Activated CD8-positive, alpha-beta memory T cell treated with anti-CD3 and anti-CD28 coated beads, Interleukin-2, amount 50 U/mL, for 48 hours (primary cell): Measurements from ENCODE around the gene DEPDC7.
A peak's percentile ranks its signal among the peaks of the same experiment; 100 is the strongest.
"Not testable (repeated sequence)": the region's sequence is repeated elsewhere in the genome, so short reads cannot be mapped to it uniquely, and the experiment has no call there.

ENCODE experiments used
- DNase-seq: peaks from one replicate; pipeline ENCODE4 v3.0.0-alpha.2; 2020

The DEPDC7 gene

DNA sequence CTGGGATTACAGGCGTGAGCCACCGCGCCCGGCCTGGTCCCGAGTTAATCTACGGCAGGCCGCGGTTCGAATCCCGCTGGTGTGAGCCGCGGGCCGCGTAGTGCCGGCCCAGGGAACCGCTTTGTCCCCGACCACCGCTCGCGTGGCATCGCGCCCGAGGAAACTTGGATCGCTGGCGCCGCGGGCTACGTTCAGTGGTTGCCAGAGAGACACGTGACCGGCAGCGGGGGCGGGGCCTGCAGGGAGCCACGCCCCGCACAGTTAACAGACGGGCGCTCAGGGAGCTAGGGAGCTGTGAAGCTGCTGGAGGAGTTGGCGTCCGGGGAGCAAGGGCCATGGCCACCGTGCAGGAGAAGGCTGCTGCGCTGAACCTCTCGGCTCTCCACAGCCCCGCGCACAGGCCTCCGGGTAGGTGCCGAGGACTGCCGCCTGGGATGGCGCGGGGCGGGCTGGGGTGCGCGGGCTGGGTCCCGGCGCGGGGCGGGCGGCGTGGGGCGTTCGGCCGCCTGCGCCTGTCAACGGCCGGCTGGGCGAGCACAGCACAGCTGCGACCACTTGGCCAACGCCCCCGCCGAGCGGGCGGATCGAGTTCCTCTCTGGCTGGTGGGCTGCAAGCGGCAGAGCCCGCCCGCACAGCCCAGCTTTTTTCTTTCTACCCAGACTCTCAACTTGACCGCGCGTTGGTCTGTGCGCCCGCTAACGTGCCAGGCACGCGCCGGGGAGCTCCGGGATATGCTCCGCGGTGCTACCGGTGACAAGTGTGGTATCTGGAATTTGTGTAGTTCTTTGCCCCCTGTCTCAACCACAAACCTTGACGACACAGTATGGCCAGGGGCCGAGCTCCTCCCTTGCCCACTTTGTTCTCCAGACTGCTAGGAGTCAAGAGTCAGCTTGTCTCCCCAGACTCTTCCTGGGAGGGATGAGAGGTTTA is at the start of gene DEPDC7:
Gene DEPDC7, plus strand, starts transcription at position 258 of the 931 bp plus-strand sequence. Its CDS starts 78 bp downstream, at position 336.
- DNase-seq = peak; percentile 89

- no peak for DNase-seq
Observed at GRCh38 chr11:32968541-32968940, 47.1 kb upstream of the DEPDC7 start.

GRCh38 chr11:32972233-32972632 is 43.4 kb upstream of the DEPDC7 start:
- not testable (repeated sequence) for DNase-seq

- DNase-seq = no peak
Observed at GRCh38 chr11:32972781-32973180, 42.9 kb upstream of the DEPDC7 start.

DNA sequence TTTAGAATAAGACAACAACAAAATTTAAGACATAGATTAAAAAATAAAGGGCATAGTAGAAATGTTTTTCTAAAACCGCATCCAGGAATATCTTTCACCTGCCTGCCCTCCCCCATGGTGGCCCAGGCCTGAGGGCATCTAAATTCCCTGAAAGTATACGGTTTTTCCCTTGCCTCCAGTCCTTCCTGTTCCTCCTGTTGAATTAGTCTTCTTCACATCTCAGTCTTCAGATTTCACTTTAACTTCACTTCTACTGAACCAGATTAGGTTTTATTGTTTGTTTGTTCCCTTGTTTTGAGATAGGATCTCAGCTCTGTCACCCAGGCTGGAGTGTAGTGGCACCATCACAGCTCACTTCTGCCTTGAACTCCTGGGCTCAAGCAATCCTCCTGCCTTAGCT is 33.1 kb upstream of the DEPDC7 start:
- no peak for DNase-seq

DNA sequence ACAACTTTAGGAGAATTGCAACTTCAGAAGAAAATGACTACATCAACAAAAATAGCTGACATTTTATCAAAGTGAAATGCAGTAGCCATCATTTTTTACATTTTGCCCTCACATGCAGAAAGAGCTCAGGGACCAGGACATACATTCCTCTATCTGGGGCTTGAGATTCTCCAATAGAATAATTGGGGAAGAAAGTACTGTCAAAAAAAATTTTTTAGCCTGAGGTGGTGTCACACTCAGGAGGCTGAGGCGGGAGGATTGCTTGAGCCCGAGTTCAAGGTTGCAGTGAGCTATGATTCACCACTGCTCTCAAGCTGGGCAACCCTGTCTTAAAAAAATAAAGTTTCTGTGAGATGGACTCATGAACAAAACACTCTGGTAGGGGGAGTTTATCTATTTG is 32.2 kb upstream of the DEPDC7 start:
- DNase-seq = no peak

DNA sequence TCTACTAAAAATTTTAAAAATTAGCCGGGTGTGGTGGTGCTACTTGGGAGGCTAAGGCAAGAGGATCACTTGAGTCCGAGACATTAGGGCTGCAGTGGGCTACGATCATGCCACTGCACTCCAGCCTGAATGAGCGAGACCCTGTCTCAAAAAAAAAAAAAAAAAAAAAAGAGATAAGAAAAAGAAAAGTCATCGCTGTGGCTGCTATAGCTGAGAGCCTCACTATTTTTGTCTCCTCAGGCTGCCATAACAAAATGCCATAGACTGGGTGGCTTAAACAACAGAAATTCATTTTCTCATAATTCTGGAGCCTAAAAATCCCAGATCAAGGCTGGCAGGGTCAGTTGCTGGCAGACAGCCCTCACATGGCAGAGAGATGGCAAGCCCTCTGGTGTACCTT is 30.1 kb upstream of the DEPDC7 start:
- DNase-seq = no peak

DNA sequence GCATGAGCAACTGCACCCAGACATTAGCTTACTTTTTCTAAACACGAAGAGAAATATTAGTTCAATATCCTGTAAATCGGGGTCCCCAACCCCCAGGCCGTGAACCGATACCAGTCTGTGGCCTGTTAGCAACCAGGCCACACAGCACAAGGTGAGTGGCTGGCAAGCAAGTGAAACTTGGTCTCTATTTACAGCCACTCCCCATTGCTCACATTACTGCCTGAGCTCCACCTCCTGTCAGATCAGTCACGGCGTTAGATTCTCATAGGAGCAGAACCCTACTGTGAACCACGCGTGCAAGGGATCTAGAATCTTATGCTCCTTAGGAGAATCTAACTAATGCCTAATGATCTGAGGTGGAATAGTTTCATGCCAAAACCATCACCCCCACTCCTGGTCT is 27.8 kb upstream of the DEPDC7 start:
- no peak for DNase-seq

DNA sequence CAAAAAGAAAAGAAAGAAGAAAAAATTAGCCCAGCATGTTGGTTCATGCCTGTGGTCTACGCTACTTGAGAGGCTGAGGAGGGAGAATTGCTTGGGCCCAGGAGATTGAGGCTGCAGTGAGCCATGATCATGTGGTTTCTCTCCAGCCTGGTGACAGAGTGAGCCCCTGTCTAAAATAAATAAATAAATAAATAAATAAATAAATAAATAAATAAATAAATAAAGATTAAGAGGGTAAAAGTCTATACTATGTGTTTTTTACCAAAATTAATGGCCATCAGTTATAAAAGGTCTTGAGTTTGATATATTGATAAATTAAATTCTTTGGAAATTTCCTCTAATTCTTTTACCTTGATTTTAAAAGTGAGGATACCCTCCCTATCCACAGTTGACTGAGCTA is 25.2 kb upstream of the DEPDC7 start:
- DNase-seq = no peak

DNA sequence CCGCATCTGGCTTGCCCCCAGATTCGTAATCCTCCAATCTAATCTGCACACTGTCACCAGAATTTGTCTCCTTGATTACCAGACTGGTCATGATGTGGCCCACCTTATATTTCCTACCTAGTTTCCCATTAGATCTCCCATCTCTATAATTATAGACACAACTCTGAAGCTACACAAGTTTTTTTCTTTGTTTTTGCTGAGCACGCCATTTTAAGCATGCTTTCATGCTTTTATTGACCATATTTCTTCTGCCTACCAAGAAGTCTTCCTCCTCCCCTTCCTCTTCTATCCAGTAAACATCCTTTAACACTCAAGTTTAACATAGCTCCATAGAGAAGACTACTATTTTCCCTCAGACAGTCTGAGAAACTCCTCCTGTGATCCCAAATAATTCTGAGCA is 24.3 kb upstream of the DEPDC7 start:
- DNase-seq = no peak

DNA sequence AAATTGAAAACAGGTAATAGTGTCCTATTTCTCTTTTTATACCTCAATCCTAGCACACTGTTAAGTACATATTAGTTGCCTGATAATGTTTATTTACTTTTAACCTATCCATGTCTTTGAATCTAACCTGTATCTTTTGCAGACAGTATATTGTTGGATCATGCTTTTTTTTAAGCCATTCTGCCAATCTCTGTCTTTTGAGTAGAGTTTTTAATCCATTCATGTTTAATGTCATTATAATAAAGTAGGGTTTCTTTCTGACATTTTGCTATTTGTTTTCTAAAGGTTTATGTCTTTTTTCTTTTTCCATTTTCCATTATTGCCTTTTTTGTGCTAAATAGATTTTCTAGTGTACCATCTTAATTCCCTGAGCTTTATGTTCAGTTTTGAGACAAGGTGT is 23.8 kb upstream of the DEPDC7 start:
- DNase-seq = no peak

- DNase-seq = no peak
Observed at GRCh38 chr11:33000181-33000580, 15.5 kb upstream of the DEPDC7 start.

- no peak for DNase-seq
Observed at GRCh38 chr11:33001281-33001680, 14.4 kb upstream of the DEPDC7 start.

DNA sequence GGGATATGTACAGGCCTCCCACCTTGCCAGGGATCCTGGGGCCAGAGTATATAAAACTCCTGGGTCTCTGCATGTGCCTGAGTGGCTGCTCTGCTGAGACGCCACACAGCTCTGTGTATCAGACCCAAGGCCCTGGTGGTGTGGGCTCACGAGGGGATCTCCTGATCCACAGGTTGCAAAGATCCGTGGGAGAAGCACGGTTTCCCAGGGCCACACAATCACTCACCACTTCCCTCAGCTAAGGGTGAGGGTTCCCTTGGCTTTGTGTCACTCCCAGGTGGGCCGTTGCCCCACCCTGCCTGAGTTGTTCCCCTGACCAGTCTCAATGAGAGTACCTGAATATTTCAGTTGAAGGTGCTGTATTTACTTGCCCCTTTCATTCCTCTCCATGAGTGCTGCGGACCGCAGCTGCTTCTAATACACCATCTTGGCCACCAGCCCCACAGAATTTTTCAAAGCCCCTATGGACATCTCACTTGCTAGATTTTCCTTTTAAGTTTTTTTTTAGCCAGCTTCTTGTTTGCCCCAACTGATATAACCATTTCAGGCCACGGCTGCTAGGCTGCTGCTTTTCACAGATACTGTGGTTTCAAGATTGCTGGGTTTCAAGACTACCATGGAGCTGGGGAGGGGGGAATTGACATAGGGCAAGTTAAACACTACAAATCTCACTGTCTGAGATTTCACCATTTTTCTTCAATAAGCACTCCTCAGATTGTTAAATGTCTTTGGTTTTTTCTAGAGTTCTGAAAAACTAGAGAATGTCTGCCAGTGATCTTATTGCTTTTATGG is 13.7 kb upstream of the DEPDC7 start:
- no peak for DNase-seq

DNA sequence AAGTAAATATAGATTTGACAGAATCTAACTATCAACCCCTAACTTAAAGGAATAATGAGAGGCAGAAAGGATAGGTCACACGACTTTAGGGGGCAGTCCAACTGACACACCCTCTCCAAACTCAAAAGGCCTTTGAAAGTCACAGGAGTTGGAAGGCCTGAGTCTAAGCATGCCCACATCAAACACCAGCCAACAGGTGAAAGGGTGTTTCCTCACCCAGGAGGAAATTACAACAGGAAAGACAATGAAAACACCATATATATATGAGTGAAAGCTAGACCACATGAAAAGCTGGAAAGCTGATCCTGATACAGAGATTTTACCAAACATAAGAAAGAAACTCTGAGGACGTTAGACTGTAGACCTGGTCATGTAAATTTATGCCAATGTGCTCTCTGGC is 10.5 kb upstream of the DEPDC7 start:
- no peak for DNase-seq

DNA sequence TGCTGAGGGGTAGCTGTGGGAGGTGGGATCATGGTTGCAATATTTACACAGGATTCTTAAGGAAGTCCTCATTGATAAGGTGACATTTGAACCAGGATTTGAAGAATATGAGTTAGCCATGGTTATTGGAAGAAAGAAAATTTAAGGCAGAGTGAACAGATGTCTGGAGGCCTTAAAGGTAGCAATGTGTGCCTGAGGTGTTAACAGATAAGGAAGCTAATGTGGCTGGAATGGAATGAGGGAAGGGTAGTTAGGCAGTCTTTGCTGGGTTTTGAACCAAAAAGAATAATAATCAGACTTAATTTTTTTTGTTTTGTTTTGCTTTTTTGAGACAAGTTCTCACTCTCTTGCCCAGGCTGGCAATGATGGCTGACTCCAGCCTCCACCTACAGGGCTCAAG is 9.7 kb upstream of the DEPDC7 start:
- no peak for DNase-seq

GRCh38 chr11:33013755-33014154 is 1.9 kb upstream of the DEPDC7 start:
- no peak for DNase-seq

- DNase-seq = no peak
Observed at GRCh38 chr11:33016654-33017053, 976 bp downstream of the DEPDC7 start.

DNA sequence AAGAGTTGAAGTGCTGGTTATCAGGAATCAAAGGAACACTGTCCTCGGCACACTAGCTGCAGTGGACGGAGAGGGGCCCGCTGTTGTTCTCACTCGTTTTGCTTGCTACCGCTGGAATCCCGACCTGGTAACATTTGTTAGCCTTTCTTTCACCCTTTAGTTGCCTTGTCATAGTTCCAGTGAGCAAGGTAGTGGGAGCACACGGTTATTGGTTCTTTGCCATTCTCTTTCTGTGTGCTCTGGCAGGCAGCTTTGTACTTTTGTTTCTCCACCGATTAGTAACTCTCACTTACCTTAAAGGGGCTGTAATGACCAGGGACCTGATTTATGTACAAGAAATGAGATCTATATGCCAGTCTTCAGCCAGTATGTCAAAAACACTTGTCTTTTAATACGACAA is 1.8 kb downstream of the DEPDC7 start:
- DNase-seq = no peak

DNA sequence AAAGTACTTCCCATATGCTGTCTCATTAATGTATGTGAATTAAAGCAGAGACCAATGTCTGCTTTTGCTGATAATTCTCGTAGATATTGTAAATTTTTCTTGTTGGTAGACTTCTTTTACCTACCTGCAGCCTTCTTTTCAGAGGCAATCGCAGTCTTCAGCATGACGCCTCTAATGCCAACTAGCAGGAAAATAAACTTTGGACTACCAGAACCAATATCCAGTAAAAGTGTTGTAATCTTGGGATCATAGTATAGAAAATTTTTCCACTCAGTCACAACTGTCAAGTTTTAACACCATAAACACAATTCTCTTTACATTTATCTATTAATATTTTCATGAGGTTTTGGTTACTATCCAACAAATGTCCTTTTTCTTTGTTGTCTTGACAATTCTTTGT is 2.3 kb downstream of the DEPDC7 start:
- no peak for DNase-seq

- DNase-seq = no peak
Observed at GRCh38 chr11:33018840-33019239, 3.2 kb downstream of the DEPDC7 start.

- no peak for DNase-seq
Observed at GRCh38 chr11:33021501-33021900, 5.8 kb downstream of the DEPDC7 start.

GRCh38 chr11:33021937-33022336 is 6.3 kb downstream of the DEPDC7 start:
- no peak for DNase-seq

DNA sequence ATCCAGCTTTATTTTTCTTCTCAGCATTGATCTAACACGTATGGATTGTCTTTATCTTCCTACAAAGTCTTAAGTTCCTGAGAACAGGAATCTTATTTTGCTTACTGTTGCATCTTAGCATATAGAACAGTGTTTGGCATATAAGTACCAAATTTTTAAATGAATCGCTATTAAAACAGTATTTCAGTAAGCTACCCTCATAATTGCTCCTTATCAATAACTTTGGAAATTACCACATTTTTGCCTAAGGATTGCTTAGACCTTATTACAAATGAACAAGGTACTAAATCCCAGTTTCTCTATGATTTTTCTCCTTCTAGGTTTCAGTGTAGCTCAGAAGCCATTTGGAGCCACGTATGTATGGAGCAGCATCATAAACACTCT is 9.7 kb downstream of the DEPDC7 start:
- DNase-seq = no peak
